HG03025 (cell line): ENCODE measurements around the gene PRKN.

Source experiments
- ATAC-seq: cut with Tn5 transposase; IDR thresholded peaks from one replicate; pipeline ENCODE4 v1.9.1; 2021; ENCODE audit warnings: mild to moderate bottlenecking, moderate library complexity; ENCODE audit not compliant: unreplicated experiment, low FRiP score

Gene PRKN

GRCh38 chr6:161434350-161434749 is 1293.2 kb downstream of the PRKN start:
- ATAC-seq = no peak

GRCh38 chr6:161432546-161432945 is 1295.0 kb downstream of the PRKN start:
- ATAC-seq = no peak

- ATAC-seq = no peak
These were observed 1297.6 kb downstream of the PRKN start for GRCh38 chr6:161429921-161430490.

- ATAC-seq = no peak
These were observed 1303.1 kb downstream of the PRKN start for GRCh38 chr6:161424421-161424820.

- ATAC-seq = no peak
These were observed 1304.6 kb downstream of the PRKN start for GRCh38 chr6:161422710-161423680.

- no peak for ATAC-seq
These were observed 1309.1 kb downstream of the PRKN start for GRCh38 chr6:161418463-161418945.

GRCh38 chr6:161417717-161418462 is 1309.7 kb downstream of the PRKN start:
- ATAC-seq = no peak

GRCh38 chr6:161415302-161415855 is 1312.2 kb downstream of the PRKN start:
- no peak for ATAC-seq

- no peak for ATAC-seq
These were observed 1312.9 kb downstream of the PRKN start for GRCh38 chr6:161414707-161415106.

- ATAC-seq = no peak
These were observed 1313.4 kb downstream of the PRKN start for GRCh38 chr6:161414180-161414579.

- ATAC-seq = no peak
These were observed 1314.2 kb downstream of the PRKN start for GRCh38 chr6:161413355-161413771.

GRCh38 chr6:161412795-161413194 is 1314.8 kb downstream of the PRKN start:
- no peak for ATAC-seq

- no peak for ATAC-seq
These were observed 1316.2 kb downstream of the PRKN start for GRCh38 chr6:161411265-161411944.

- no peak for ATAC-seq
These were observed 1316.8 kb downstream of the PRKN start for GRCh38 chr6:161410736-161411135.

GRCh38 chr6:161410076-161410475 is 1317.5 kb downstream of the PRKN start:
- no peak for ATAC-seq

GRCh38 chr6:161409353-161409752 is 1318.2 kb downstream of the PRKN start:
- no peak for ATAC-seq

- no peak for ATAC-seq
These were observed 1319.5 kb downstream of the PRKN start for GRCh38 chr6:161408041-161408440.

- no peak for ATAC-seq
These were observed 1320.0 kb downstream of the PRKN start for GRCh38 chr6:161407581-161407980.

GRCh38 chr6:161407115-161407514 is 1320.5 kb downstream of the PRKN start:
- ATAC-seq = no peak

- ATAC-seq = no peak
These were observed 1320.9 kb downstream of the PRKN start for GRCh38 chr6:161406646-161407045.
